ENCODE results near the gene PLEKHM2. TPM values are rescaled to one million over a fixed set of nuclear protein-coding genes. Genes with fewer than 3 reads are reported as not detected.

PLEKHM2 gene
- total and polyA plus RNA-seq, 2 of the 8 experiments (the other 6 are each of a cell fraction or from before 2014, with no cell fraction given): 38.3 to 47.6 TPM

DNA sequence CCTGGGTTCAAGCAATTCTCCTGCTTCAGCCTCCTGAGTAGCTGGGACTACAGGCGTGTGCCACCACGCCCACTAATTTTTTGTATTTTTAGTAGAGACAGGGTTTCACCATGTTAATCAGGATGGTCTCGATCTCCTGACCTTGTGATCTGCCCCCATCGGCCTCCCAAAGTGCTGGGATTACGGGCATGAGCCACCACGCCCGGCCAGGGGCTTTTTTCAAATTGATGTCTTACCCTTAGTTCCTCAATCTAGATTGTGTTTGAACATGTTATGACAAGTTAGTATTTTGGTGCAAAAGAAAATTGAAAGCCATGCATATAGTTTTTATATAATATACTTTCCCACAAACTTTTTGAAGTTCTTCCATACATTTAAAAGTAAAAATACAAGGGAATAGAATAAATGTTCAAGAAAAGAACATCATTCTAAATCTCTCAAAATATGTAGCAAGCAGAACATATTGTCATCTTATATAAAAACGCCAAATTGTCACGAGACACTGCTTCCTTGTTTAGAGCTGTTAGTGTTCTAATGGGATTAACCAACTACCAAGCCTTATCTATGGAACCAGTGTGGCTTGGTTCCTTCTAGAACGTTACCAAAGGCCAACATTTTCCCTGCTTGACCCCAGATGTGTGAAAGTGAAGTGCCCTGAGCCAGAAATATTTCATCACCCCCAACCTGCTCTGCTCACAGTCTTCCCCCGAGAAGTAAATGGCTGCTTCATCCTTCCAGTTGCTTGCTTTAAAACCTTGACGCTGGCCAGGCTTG lies 9.5 kb upstream of the PLEKHM2 start:
- H4K20me1 ChIP-seq (replicated peaks in 1 of 2; ENCODE audit: control insufficient read depth in 1 of 2, insufficient read depth in 2 of 2, low read length in 2 of 2): no peaks in the 10 kb centered on the region
- CTCF ChIA-PET (ENCODE audit: partially characterized antibody): interaction anchor here (0.6 to 1.6 kb wide), 2 partner anchors 10 to 96 kb away, joined by 3 read pairs; no protein-coding TSS in a partner anchor
- no peak overlapping the region for H3K56ac ChIP-seq (replicated peaks; ENCODE audit: insufficient read length, low read depth, low read length)
- no peaks in the 10 kb centered on the region for H3K4me1 ChIP-seq (replicated peaks in 1 of 4; ENCODE audit: control insufficient read depth in 3 of 4, insufficient read depth in 4 of 4, low read length in 3 of 4)
- no peak overlapping the region for H3K18ac ChIP-seq (ENCODE audit: extremely low read depth, low read length)
- POLR2A ChIA-PET (ENCODE audit: partially characterized antibody): no interaction called here
- no peak overlapping the region for H3K14ac ChIP-seq (ENCODE audit: insufficient read length)
- no peak overlapping the region for H2BK20ac ChIP-seq (ENCODE audit: low read length)
- H3K9me3 ChIP-seq (ENCODE audit: insufficient read depth in 2 of 2, low read depth in 1 of 2, low read length in 1 of 2): peaks cover 3 to 5% of the 10 kb centered on the region in 2 experiments
- no peak overlapping the region for H3K4me2 ChIP-seq (ENCODE audit: insufficient read depth in 1 of 2, low read depth in 2 of 2, low read length in 2 of 2)
- no peak overlapping the region for H4K5ac ChIP-seq (ENCODE audit: insufficient read length, low read depth, low read length)
- H3K27ac ChIP-seq (ENCODE audit: low read depth, low read length): no peak overlapping the region
- no peak overlapping the region for H2BK15ac ChIP-seq (ENCODE audit: low read length)
- no peak overlapping the region for H2AK5ac ChIP-seq (ENCODE audit: low read depth, low read length)
- no peak overlapping the region for H3K9ac ChIP-seq (replicated peaks in 1 of 4; ENCODE audit: extremely low read depth in 1 of 4, low read depth in 3 of 4, low read length in 3 of 4)
- DNase-seq (ENCODE audit: low read depth in 1 of 2, low spot score in 2 of 2) (no peak), FAIRE-seq (no peak)
- no peak overlapping the region for H3K4ac ChIP-seq (replicated peaks; ENCODE audit: insufficient read length, low read depth, low read length)
- H2AFZ ChIP-seq (ENCODE audit: low read length): no peak overlapping the region
- no peaks in the 10 kb centered on the region for H3K27me3 ChIP-seq (replicated peaks in 1 of 4; ENCODE audit: control insufficient read depth in 3 of 4, extremely low read depth in 1 of 4, insufficient read depth in 3 of 4, low read length in 3 of 4)
- no peaks in the 10 kb centered on the region for H3K36me3 ChIP-seq (ENCODE audit: control insufficient read depth in 2 of 4, insufficient read depth in 4 of 4, low read length in 3 of 4)
- H2BK120ac ChIP-seq (replicated peaks; ENCODE audit: low read depth, low read length): no peak overlapping the region
- no peak overlapping the region for H2BK5ac ChIP-seq (ENCODE audit: low read depth, low read length)
- no peak overlapping the region for H4K91ac ChIP-seq (replicated peaks; ENCODE audit: insufficient read length, low read length)
- no peak overlapping the region for H2BK12ac ChIP-seq (ENCODE audit: low read depth, low read length)
- H3K23ac ChIP-seq (ENCODE audit: insufficient read length): no peak overlapping the region
- H3K23me2 ChIP-seq (ENCODE audit: low read depth, low read length): peaks cover 5% of the 10 kb centered on the region; the same call in 1 of the 2 replicates
- H4K8ac ChIP-seq (ENCODE audit: extremely low read depth, insufficient read depth, low read length): no peak overlapping the region
- no peak overlapping the region for H3K4me3 ChIP-seq (ENCODE audit: extremely low read depth in 1 of 4, insufficient read depth in 2 of 4, low read depth in 3 of 4, low read length in 4 of 4)
- no peaks in the 10 kb centered on the region for H3K79me1 ChIP-seq (ENCODE audit: low read depth, low read length)
- 83% methylated on average over 12 of the region's 12 CpGs; no CpG with 5 or more reads in 1 of the 2 experiments for WGBS, 2 experiments (ENCODE audit: extremely low coverage in 1 of 2, insufficient coverage in 1 of 2, insufficient read length in 1 of 2, insufficient replicate concordance in 2 of 2, low coverage in 1 of 2, low lambda C conversion rate in 2 of 2, missing lambda C conversion rate in 1 of 2)
- no peaks in the 10 kb centered on the region for H3K79me2 ChIP-seq (ENCODE audit: control insufficient read depth in 1 of 2, insufficient read depth in 2 of 2, low read length in 2 of 2)
- TF ChIP-seq MAFK (IDR thresholded peaks at IDR 0.05; ENCODE audit: low read depth, low read length) (no peak), CTBP2 (IDR thresholded peaks at IDR 0.05; ENCODE audit: borderline replicate concordance, insufficient read depth, insufficient read length, low read length) (no peak), CHD1 (IDR thresholded peaks at IDR 0.05; ENCODE audit: low read depth, low read length) (no peak), SP4 (IDR thresholded peaks at IDR 0.05; ENCODE audit: low read length) (no peak), TAF1 (IDR thresholded peaks at IDR 0.05; ENCODE audit: low read depth, low read length) (no peak), SIN3A (conservative IDR thresholded peaks at IDR 0.05 in 1 of 2, IDR thresholded peaks at IDR 0.05 in 1 of 2; ENCODE audit: low read depth in 1 of 2, low read length in 2 of 2) (no peak), HDAC6 (IDR thresholded peaks at IDR 0.05; ENCODE audit: low read depth, low read length) (no peak), EP300 (IDR thresholded peaks at IDR 0.05; ENCODE audit: borderline replicate concordance in 1 of 2, low read depth in 2 of 2, low read length in 2 of 2) (no peak), EGR1 (IDR thresholded peaks at IDR 0.05; ENCODE audit: borderline replicate concordance, low read depth, low read length) (no peak), SUZ12 (IDR thresholded peaks at IDR 0.05; ENCODE audit: low read length) (no peak), ASH2L (IDR thresholded peaks at IDR 0.05; ENCODE audit: low read length) (no peak), GTF2F1 (IDR thresholded peaks at IDR 0.05; ENCODE audit: borderline replicate concordance, low read depth, low read length) (no peak), TCF12 (IDR thresholded peaks at IDR 0.05; ENCODE audit: low read depth, low read length) (no peak)

All from H1 (cell line).